ENCODE results near the gene GPR65.
A peak's percentile ranks its signal among the peaks of the same experiment; 100 is the strongest.
"Not testable (repeated sequence)": the region's sequence is repeated elsewhere in the genome, so short reads cannot be mapped to it uniquely, and the experiment has no call there.

Gene GPR65

DNA sequence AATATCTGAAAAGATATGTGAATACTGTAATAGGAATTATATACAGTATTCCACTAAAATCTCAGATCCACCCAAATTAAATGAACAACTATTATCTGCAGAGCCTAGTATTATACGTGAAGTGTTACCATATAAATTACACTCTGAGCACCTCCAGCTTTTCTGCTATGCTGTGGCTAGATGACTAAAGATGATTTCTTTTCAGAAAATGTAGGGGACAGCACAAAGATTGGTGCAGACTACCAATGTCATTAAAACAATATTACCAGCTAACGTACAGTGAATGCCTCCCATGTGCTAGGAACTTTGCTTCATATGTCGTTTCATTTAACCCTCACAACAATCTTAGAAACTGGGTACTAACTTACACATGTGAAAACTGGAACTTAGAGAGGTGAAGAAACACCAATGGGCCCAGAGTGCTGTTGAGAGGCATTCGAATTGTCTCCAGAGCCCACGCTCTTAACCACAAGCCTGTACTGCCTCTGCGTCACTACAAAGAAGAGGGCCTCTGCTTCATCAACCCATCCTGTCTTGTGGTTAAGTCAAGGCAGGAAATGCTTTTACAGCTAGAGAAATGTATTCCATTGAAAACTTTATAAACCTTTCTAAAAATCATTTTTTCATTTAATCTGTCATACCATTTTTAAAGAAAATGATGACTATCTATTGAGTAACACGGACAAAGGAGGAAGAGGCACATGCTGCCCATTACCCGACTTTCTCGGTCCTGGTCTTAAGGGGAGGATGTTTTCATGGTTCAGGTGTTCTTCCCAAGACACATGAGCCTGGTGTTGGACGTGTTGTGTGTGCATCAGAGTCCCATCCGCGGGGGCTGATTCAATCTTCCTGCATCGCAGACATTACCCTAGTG is 1.3 kb downstream of the GPR65 start:
- no peak for DNase-seq

GRCh38 chr14:88007608-88008007 is 2.7 kb downstream of the GPR65 start:
- no peak for DNase-seq

GRCh38 chr14:88008039-88008742 is 3.3 kb downstream of the GPR65 start:
- DNase-seq = no peak

DNA sequence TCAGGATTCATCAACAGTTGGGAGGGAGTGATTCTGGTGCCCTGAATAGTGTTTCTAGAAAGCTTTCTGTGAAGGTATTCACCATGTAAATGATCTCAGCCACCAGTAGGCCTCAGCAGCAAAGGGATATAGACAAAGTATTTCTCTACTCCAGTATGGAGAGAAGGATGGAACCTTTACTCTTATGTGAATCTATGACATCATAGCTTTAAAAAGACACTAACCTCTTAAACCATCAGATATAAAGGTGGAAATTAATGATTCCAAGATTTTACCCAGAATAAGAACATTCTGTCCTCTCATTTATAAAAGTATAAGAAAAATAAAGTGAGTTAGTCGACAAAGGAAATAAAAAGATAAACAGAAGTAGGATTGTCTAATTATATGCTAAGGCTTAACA is 4.6 kb downstream of the GPR65 start:
- no peak for DNase-seq

DNA sequence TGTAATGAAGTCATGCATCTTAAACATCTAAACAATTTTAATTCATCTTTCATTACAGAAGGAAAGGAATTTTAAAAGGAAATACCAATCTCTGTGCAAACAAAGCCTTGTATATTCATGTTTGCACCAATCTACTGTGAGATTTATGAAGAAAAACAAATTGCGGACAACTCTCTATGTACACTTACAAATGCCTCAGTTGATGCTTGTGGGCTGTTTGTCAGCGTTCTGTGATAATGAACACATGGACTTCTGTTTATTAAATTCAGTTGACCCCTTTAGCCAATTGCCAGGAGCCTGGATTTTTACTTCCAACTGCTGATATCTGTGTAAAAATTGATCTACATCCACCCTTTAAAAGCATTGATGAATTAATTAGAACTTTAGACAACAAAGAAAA is 5.4 kb downstream of the GPR65 start:
- DNase-seq = no peak

GRCh38 chr14:88012495-88012894 is 7.6 kb downstream of the GPR65 start:
- no peak for DNase-seq

- DNase-seq = peak; percentile 61
Measured at GRCh38 chr14:88013750-88014349, 8.9 kb downstream of the GPR65 start.

DNA sequence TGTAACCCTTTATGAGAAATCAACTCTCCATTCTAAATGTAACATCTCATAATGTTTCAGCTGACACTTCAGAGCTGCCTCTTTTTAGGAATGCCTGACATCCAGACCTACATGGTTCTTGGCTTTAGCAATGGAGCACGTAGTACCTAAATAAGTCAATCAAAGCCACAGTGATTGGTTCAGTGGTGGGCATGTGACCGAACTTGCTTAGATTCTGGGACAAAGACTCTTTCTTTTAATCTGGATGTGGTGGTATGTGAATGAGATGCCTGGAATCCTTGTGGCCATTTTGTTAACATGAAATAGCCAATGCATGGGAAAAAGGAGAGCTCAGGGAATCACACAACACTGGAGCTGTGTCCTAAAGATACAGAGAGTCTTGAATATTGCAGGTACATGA is 11.8 kb downstream of the GPR65 start:
- no peak for DNase-seq

DNA sequence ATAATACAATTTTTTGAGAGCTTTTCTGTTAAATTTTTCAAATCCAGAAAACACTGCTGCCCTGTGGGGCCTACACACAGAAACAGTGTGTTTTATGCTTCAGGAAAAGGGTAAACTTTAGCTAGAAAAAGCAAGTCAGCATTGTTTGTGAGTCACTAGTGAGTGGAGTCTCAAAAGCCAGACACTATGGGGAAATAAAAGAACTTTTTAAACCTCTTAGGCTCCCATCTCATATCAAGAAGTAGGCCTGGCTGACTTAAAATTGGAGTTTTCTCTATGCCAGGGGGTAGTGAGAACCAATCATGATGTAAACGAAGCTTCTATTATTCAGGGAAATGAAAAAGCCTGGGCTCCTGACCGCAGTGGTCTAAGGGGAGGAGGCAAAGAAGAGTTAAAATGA is 12.6 kb downstream of the GPR65 start:
- DNase-seq = no peak

GRCh38 chr14:88023658-88024187 is 18.8 kb downstream of the GPR65 start:
- DNase-seq = no peak

DNA sequence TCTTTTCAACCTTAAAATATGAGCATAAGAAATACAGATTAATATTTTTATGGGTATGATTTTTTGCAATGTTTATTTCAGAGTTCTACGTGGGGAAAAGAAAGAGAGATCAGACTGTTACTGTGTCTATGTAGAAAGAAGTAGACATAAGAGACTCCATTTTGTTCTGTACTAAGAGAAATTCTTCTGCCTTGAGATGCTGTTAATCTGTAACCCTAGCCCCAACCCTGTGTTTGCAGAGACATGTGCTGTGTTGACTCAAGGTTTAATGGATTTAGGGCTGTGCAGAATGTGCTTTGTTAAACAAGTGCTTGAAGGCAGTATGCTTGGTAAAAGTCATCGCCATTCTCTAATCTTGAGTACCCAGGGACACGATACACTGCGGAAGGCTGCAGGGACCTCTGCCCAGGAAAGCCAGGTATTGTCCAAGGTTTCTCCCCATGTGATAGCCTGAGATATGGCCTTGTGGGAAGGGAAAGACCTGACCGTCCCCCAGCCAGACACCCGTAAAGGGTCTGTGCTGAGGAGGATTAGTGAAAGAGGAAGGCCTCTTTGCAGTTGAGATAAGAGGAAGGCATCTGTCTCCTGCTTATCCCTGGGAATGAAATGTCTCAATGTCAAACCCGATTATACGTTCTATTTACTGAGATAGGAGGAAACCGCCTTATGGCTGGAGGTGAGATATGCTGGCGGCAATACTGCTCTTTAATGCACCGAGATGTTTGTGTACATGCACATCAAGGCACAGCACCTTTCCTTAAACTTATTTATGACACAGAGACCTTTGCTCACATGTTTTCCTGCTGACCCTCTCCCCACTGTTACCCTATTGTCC is 19.5 kb downstream of the GPR65 start:
- DNase-seq = not testable (repeated sequence)

DNA sequence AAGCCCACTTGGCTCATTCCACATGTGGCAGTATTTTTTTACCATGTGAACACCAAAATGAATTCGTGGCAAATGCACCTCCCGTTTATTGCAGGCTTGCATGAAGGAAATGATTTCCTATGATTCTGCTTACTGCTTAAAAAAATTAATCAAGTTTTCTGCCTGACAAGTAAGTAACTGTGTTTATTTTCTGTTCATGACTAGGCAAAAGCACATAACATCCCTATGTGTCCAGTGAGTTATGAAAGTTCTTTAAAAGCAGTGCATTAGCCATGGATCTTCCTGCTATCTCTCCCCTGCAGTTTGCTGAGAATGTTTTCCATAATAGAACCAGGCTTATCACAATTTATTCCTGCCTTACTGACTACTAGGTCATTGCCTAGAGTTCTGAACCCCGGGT is 20.4 kb downstream of the GPR65 start:
- no peak for DNase-seq

DNA sequence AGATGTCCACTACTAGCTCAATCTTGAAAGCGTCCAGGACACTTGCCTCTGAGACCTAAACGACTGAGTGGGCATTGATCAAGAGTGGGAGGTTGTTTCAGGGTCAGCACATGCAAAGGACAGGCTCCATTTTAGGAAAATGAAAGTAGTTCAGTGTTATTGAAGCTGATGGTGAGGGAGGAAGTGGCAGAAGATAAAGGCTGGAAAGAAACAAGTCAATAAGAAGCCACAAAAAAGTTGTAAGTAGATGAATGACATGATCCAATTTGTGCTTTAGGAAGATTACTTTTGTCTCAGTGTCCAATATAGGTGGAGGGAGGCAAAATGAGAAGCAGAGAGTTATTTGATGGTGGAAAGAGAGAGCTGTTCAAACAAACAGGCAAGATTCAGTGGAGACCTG is 22.0 kb downstream of the GPR65 start:
- DNase-seq = no peak

DNA sequence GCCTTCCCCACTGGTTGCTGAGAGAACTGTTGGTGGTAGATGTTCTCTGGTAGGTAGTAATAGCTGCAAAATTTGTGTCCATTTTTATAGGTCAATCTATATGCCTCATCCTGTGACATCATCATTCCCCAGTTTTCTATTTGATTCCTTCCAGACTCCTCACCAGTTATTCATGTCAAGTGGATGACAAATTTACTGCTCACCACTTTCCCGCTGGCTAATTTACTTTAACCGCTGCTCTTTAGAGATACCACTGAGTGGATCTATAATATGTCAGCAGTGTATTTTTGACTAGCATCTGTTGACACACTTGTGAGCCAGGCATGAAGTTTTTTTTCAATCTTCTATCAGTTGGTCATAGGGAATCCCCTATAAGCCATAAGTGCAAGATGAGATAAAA is 24.6 kb downstream of the GPR65 start:
- DNase-seq = no peak

DNA sequence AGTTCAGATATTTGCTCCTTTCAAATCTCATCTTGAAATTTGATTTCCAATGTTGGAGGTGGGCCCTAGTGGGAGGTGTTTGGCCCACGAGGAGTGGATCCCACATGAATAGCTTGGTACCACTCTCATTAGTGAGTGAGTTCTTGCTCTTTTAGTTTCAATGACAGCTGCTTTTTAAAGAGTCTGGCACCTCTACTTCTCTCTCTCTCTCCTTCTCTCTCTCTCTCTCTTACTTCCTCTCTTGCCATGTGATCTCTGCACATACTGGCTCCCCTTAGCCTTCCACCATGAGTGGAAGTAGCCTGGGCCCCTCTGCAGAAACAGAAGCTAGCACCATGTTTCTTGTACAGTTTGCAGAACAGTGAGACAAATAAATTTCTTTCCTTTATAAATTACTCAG is 25.1 kb downstream of the GPR65 start:
- DNase-seq = no peak

DNA sequence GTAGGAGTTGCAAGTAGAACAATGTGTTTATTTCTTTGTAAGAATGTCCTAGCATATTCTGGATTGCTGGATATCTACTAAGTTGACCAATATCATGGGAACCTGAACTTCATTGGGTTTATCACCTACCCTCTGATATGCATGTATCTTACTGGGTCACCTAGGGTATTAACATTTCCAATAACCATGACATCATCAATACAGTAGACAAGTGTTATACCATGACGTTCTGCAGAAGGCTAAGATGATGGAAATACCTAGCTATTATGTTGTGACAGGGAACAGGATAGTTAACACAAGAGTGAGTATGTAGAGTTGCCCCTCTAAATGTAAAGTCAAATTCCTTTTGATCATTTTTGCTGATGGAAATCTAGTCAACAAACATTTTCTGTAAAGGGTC is 26.0 kb downstream of the GPR65 start:
- DNase-seq = no peak

DNA sequence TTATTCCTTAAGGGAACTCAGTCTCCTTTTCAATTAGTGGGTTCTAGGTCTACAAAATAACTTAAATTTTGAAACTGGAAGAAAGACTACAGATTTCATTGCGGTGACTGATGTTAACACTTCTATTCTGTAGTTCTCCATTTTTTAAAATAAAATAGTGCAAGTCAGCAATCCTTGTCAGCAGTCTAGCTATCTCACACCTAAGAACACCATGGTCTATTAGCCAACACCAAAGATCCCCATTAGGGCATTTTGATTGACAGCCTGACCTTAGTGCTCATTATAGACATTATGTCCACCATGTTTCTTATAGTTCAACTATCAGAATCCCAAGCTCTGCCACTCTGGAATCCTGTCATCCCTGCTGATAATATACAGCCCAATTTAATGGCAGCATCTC is 27.4 kb downstream of the GPR65 start:
- DNase-seq = no peak

- DNase-seq = no peak
Measured at GRCh38 chr14:88034076-88034475, 29.1 kb downstream of the GPR65 start.

GRCh38 chr14:88036422-88036821 is 31.5 kb downstream of the GPR65 start:
- no peak for DNase-seq

GRCh38 chr14:88037325-88037724 is 32.4 kb downstream of the GPR65 start:
- peak; percentile 51 for DNase-seq

GRCh38 chr14:88039197-88039596 is 34.3 kb downstream of the GPR65 start:
- no peak for DNase-seq

GRCh38 chr14:88040146-88040545 is 35.2 kb downstream of the GPR65 start:
- DNase-seq = no peak
